GM12872 (cell line): Measurements from ENCODE around the gene HIVEP3.
A peak's percentile ranks its signal among the peaks of the same experiment; 100 is the strongest.

Source experiments
- CTCF ChIP-seq: IDR thresholded peaks from 3 replicates; pipeline ENCODE4 v1.5.1; 2011; ENCODE audit warnings: low read depth, mild to moderate bottlenecking, low read length, moderate library complexity; ENCODE audit not compliant: insufficient read depth

The HIVEP3 gene

GRCh38 chr1:41497056-41497440, 421.7 kb downstream of the HIVEP3 start:
- no peak for TF ChIP-seq CTCF

- TF ChIP-seq CTCF: no peak
Measured at GRCh38 chr1:41496080-41497055, 422.4 kb downstream of the HIVEP3 start.

DNA sequence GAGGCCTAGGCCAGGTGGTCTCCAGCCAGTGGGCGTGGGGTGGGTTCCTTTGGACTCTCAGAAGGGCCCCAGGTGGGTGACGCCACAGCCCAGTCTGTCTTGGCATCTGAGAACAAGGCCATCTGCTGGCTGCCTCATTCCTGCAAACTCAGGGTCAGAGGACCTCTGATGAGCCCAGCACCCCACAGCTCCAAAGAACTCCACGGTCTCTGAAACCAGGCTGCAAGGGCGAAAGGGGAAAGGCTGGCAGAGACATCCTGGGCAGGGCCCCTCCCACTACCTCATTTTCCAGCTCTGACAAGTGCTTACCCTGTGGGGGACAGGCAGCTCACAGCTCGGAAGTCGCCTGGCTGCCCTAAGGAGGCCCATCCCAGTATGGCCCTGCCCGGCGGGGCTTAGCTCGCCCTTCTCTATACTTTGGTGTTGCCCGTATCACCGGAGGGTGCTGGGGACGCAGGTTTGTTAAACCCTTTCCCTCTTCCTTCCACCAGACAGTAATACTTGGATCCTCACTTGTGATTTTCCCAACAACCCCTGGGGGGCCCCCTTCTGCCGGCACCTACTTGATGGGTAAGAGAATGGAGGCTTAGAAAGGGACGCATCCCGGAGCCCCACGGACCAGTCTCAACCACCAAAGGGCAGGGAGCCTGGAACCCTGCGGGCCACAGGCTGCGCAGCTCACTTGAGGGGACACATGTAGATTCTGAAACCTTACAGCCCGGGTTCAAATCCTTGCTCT, 423.3 kb downstream of the HIVEP3 start:
- TF ChIP-seq CTCF: peak; percentile 42; the same call in 1 of the 3 replicates

DNA sequence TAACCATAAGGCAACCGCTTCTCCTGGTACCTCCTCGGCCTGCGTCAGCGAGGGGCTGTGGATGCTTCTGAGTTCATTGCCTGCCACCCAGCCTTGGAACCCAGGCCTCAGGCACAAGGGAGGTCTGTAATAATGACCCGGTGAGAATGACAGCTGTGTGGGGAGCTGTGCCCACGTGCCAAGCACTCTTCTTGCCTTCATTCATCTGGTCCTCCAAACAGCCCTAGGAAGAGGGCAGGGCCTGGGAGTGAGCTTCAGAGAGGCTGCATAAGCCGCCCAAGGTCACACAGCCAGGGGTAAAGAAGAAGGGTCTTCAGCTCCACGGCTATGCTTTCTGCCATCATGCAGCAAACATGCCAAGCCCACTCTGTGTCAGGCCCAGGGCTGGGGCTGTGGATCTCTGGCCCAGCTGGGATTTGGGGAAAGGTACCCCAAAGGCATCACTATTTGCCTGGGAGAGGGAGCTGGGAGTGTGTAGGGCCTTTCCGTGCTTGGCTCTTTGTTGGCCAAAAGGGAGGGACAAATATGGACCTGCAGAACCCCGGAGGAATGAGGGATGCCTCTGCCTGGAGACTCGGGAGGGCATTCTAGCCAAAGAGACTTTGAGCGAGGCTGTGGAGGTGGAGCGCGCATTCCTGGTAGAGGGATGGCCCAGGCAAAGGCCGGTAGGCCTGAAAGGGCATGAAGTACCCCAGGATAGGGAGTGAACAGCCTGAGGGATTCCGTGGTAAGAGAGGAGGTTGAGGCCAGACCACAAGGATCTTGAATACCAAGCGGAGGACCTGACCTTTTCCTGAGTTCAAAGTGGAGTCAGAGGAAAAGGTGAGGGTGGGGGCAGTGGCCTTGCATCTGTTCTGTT, 424.1 kb downstream of the HIVEP3 start:
- TF ChIP-seq CTCF: no peak

DNA sequence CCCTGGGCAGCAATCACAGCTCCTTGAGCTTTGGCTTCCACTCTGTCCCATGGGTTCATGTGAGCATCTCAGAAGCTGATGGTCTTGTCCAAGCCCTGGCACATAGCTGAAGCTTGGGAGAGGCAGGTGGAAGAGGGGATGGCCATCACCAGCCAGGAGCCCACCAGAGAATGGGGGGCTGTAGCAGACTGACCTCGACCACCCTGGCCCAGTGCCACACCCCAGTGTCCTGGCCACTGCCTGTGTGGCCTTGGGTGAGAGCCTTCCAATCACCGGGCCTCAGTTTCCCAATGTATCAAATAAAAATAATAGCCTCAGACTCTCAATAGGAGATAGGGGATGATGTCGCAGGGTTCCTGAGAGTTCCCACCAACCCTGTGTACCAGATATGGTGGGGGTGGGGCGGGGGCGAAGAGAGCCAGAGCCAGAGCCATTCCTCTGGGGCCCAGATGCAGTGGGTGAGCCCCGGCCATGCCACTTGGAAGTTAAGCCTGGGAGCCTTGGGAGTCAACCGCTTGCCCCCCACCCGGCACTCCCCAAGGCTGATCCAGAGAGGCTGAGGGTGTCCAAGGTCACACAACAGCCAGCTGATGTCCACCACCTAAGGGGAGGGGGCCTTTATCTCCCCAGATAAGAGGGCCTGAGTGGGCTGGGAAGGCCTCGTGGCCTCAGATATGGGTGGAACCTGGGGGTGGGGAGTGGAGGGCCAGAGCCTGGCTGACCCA, 424.9 kb downstream of the HIVEP3 start:
- no peak for TF ChIP-seq CTCF

DNA sequence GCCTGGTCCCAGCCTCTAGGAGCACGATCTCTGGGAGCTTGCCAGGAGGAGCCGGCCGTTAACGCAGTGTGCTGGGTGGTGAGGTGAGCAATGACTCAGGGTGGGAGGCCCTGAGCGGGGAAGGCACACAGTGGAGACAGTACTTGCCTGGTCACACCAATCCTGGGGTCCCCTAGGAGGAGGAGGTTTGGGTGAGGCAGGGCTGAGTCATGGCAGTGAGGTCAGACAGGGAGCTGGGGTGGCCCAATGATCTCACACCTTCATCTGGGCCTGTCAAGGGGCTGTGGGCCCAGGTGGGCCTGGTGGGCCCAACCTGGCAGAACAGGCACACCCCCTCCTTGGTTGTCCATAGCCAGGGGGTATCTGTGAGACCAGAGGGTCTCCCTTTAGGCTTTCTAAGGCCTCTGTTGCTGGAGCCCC, 425.6 kb downstream of the HIVEP3 start:
- no peak for TF ChIP-seq CTCF
